T-cell (primary cell): ENCODE data around the gene LDLRAP1. TPM values are rescaled to one million over a fixed set of nuclear protein-coding genes. Genes with fewer than 3 reads are reported as not detected.
"Not testable (repeated sequence)": the region's sequence is repeated elsewhere in the genome, so short reads cannot be mapped to it uniquely, and the experiment has no call there.

Experiments
- ATAC-seq, 4 experiments: fragments of 200-7000 bp in 3 of 4; fragments of 150-1000 bp in 1 of 4; cut with Tn5 transposase; replicated peaks in 1 of 4; 1 replicate in 3 of 4; 2 replicates in 1 of 4; pipeline ENCODE4 v1.10.0; 2021; ENCODE audit warnings: moderate library complexity in 3 of 4, mild to moderate bottlenecking in 2 of 4, moderate number of reproducible peaks in 1 of 4
- CTCF ChIA-PET, 2 donors: fragments of 300-600 bp; sonication (Branson Sonifier 250); formaldehyde crosslinking; loops; one replicate each; lab custom pipeline; 2022; ENCODE audit warnings: antibody characterized with exemption in 2 of 2; lab: Charles Lee
- POLR2A ChIA-PET, 2 donors: fragments of 300-600 bp; sonication (Branson Sonifier 250); formaldehyde crosslinking; loops; one replicate each; lab custom pipeline; 2022; ENCODE audit warnings: antibody characterized with exemption in 2 of 2; lab: Charles Lee
- DNase-seq, 35 experiments: peaks; one replicate each; pipeline versions ENCODE4 v3.0.0 to v3.0.0-alpha.2; 2013 to 2023
- H3K27ac ChIP-seq: one replicate; pipeline ENCODE4 v1.5.1; 2013; ENCODE audit warnings: low read length
- H3K27me3 ChIP-seq, 2 experiments: replicated peaks in 1 of 2; 1 replicate in 1 of 2; 2 replicates in 1 of 2; pipeline versions ENCODE4 v1.6.1 to v1.7.0; 2013; ENCODE audit warnings: low read length in 1 of 2, mixed read lengths in 1 of 2; ENCODE audit not compliant: control insufficient read depth in 2 of 2, insufficient read depth in 2 of 2; ENCODE audit errors: extremely low read depth in 1 of 2
- H3K36me3 ChIP-seq, 2 donors: 1 replicate in 1 of 2; 2 replicates in 1 of 2; pipeline versions ENCODE4 v1.6.1 to v1.7.0; 2013; ENCODE audit warnings: low read length in 1 of 2; ENCODE audit not compliant: control insufficient read depth in 2 of 2, insufficient read depth in 1 of 2; ENCODE audit errors: extremely low read depth in 1 of 2
- H3K4me1 ChIP-seq, 2 experiments: 1 replicate in 1 of 2; 2 replicates in 1 of 2; pipeline versions ENCODE4 v1.6.1 to v1.7.0; 2013; ENCODE audit warnings: low read length in 2 of 2, mixed read lengths in 1 of 2; ENCODE audit not compliant: insufficient read depth in 2 of 2, control insufficient read depth in 1 of 2; ENCODE audit errors: extremely low read depth in 1 of 2
- H3K4me3 ChIP-seq, 2 donors: 1 replicate in 1 of 2; 2 replicates in 1 of 2; pipeline versions ENCODE4 v1.5.1 to v1.7.0; 2013; ENCODE audit warnings: mild to moderate bottlenecking in 2 of 2, low read length in 1 of 2, moderate library complexity in 1 of 2; ENCODE audit not compliant: control insufficient read depth in 1 of 2; ENCODE audit errors: extremely low read depth in 1 of 2
- H3K9me3 ChIP-seq: 2 replicates; pipeline ENCODE4 v1.7.0; 2013
- H3K27ac Mint-ChIP-seq, 2 donors: one replicate each; pipeline ENCODE4 v1.8.0; 2020 to 2021; ENCODE audit warnings: mild to moderate bottlenecking in 2 of 2, mixed read lengths in 2 of 2
- H3K27me3 Mint-ChIP-seq, 2 donors: one replicate each; pipeline ENCODE4 v1.8.0; 2021 to 2022; ENCODE audit warnings: mixed read lengths in 2 of 2
- H3K36me3 Mint-ChIP-seq: one replicate; pipeline ENCODE4 v1.8.0; 2021; ENCODE audit warnings: mixed read lengths
- H3K4me1 Mint-ChIP-seq, 3 donors: one replicate each; pipeline ENCODE4 v1.8.0; 2020 to 2022; ENCODE audit warnings: mixed read lengths in 3 of 3, mild to moderate bottlenecking in 1 of 3
- H3K4me3 Mint-ChIP-seq, 3 donors: one replicate each; pipeline ENCODE4 v1.8.0; 2020 to 2022; ENCODE audit warnings: mild to moderate bottlenecking in 3 of 3, mixed read lengths in 3 of 3, moderate library complexity in 3 of 3
- H3K9me3 Mint-ChIP-seq, 3 donors: one replicate each; pipeline ENCODE4 v1.8.0; 2020 to 2022; ENCODE audit warnings: mixed read lengths in 3 of 3
- WGBS: methylation state at CpG from one replicate; pipeline ENCODE4 v1.1.5; 2013; ENCODE audit warnings: missing lambda C conversion rate; ENCODE audit not compliant: insufficient coverage; 5-methylcytosine and 5-hydroxymethylcytosine counted together
- total RNA-seq, 35 experiments: library from RNA in 6 of 35; stranded (reverse) in 6 of 35; fragments of 120-200 nt in 1 of 35; gene quantifications; one replicate each; pipeline versions ENCODE4 v1.2.1 to v1.2.4 and lab custom pipeline; 2013 to 2026

The LDLRAP1 gene
- total RNA-seq, 5 donors from 2014 or later (not counting 1 experiment from before 2014, with no cell fraction given), result 143 to 298 (median 222) TPM

- CTCF ChIA-PET, result interaction anchor here (0.6 to 3.3 kb wide), 10 partner anchors 11 to 627 kb away, joined by 3 to 17 read pairs (median 3); no protein-coding TSS in a partner anchor
- H3K27me3 Mint-ChIP-seq, result no peaks in the 10 kb centered on the region
- H3K27me3 ChIP-seq, result no peaks in the 10 kb centered on the region
- no peaks in the 10 kb centered on the region for H3K9me3 Mint-ChIP-seq
- H3K4me1 ChIP-seq, result peaks cover 8 to 26% of the 10 kb centered on the region in 2 experiments
- DNase-seq (peak; percentile 55 to 83 (median 73)), ATAC-seq (peak; percentile 94 to 98 (median 96))
- peaks cover 8% of the 10 kb centered on the region for H3K36me3 Mint-ChIP-seq
- 90% methylated on average over 5 of the region's 12 CpGs for WGBS
- H3K4me3 Mint-ChIP-seq, result no peak overlapping the region
- POLR2A ChIA-PET, result no interaction called here
- H3K4me3 ChIP-seq, result no peak overlapping the region
- H3K4me1 Mint-ChIP-seq, result peaks cover 24 to 34% (median 32%) of the 10 kb centered on the region in 3 donors
- H3K27ac Mint-ChIP-seq, result peak overlapping the region; percentile 77 to 80
- peaks cover 6 to 17% of the 10 kb centered on the region in 2 donors for H3K36me3 ChIP-seq
- no peaks in the 10 kb centered on the region for H3K9me3 ChIP-seq
- H3K27ac ChIP-seq, result no peak overlapping the region
Measured at GRCh38 chr1:25503551-25504426, 39.6 kb upstream of the LDLRAP1 start.

DNA sequence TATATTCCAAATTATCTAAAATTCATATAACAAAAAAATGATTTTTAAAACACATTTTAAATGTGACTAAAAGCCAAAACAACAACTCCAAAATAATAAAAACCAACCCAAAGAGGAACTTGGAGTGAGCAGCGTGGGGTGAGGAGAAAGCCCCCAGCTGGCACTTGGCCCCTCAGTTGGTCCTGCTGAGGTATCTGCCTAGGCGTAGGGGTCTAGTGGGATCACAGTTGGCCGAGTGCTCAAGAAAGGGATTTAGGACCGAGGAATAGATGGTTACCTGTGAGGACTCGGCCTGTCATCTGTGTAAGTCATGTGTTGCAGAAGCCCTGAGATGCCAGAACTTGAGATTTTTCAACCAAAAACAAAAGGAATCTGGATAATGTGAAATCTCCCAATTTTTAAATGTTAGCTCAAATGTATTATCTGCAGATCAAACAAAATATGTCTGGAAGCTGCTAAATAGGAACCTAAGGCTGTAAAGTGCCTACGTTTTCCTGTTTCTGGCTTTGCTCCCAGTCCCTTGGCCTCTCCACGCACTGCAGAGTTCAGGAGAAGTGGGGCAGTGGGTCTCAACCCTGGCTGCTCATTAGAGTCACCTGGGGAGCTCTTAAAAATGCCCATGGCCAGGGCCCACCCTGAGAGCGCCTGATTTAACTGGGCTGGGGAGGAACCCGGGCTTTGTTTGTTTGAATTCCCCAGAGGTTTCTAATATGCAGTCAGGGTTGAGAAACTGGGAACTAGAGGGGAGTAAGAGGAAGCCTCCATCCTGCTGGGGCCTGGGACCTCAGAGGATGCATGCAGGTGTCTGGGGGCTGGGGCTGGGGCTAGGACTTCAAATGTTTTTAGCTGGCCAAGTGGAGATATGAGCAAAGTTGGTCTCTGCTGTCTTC, 38.5 kb upstream of the LDLRAP1 start:
- peaks cover 6% of the 10 kb centered on the region for H3K36me3 Mint-ChIP-seq
- no peak for ATAC-seq
- no peaks in the 10 kb centered on the region for H3K9me3 Mint-ChIP-seq
- ChIA-PET CTCF (interaction anchor here (0.6 to 3.3 kb wide), 6 partner anchors 10 to 305 kb away, joined by 3 to 17 read pairs (median 6); no protein-coding TSS in a partner anchor), POLR2A (interaction anchor here in 1 of 2 donors (0.7 kb wide), 1 partner anchor 552 kb away, joined by 3 read pairs; no protein-coding TSS in a partner anchor)
- H3K36me3 ChIP-seq, result peaks cover 6 to 7% of the 10 kb centered on the region in 2 donors
- H3K9me3 ChIP-seq, result no peaks in the 10 kb centered on the region
- H3K27me3 ChIP-seq, result no peaks in the 10 kb centered on the region
- H3K4me1 ChIP-seq, result peaks cover 8 to 26% of the 10 kb centered on the region in 2 experiments
- peak overlapping the region; percentile 89 to 90 for H3K27ac Mint-ChIP-seq
- DNase-seq, result no peak
- H3K27me3 Mint-ChIP-seq, result no peaks in the 10 kb centered on the region
- no peak overlapping the region for H3K4me3 ChIP-seq
- H3K27ac ChIP-seq, result no peak overlapping the region
- WGBS, result 82% methylated on average over 6 of the region's 9 CpGs
- H3K4me1 Mint-ChIP-seq, result peaks cover 24 to 34% (median 32%) of the 10 kb centered on the region in 3 donors
- H3K4me3 Mint-ChIP-seq, result peak overlapping the region in 1 of 3 donors; percentile 76

- Histone ChIP-seq H3K9me3 (no peaks in the 10 kb centered on the region), H3K27me3 (no peaks in the 10 kb centered on the region), H3K4me1 (peaks cover 8 to 26% of the 10 kb centered on the region in 2 experiments), H3K27ac (no peak overlapping the region), H3K36me3 (peaks cover 0 to 4% of the 10 kb centered on the region in 2 donors), H3K4me3 (no peak overlapping the region)
- Mint-ChIP-seq H3K36me3 (no peaks in the 10 kb centered on the region), H3K9me3 (no peaks in the 10 kb centered on the region), H3K4me1 (peaks cover 24 to 34% (median 32%) of the 10 kb centered on the region in 3 donors), H3K27me3 (no peaks in the 10 kb centered on the region), H3K27ac (peak overlapping the region; percentile 89 to 90), H3K4me3 (peak overlapping the region in 1 of 3 donors; percentile 76)
- CTCF ChIA-PET, result interaction anchor here (0.6 to 3.3 kb wide), 4 partner anchors 10 to 304 kb away, joined by 3 to 17 read pairs (median 10); no protein-coding TSS in a partner anchor
- DNase-seq, result no peak
- no peak for ATAC-seq
- POLR2A ChIA-PET, result no interaction called here
- 91% methylated on average over 6 of the region's 14 CpGs for WGBS
Measured at GRCh38 chr1:25505656-25506385, 37.6 kb upstream of the LDLRAP1 start.

DNA sequence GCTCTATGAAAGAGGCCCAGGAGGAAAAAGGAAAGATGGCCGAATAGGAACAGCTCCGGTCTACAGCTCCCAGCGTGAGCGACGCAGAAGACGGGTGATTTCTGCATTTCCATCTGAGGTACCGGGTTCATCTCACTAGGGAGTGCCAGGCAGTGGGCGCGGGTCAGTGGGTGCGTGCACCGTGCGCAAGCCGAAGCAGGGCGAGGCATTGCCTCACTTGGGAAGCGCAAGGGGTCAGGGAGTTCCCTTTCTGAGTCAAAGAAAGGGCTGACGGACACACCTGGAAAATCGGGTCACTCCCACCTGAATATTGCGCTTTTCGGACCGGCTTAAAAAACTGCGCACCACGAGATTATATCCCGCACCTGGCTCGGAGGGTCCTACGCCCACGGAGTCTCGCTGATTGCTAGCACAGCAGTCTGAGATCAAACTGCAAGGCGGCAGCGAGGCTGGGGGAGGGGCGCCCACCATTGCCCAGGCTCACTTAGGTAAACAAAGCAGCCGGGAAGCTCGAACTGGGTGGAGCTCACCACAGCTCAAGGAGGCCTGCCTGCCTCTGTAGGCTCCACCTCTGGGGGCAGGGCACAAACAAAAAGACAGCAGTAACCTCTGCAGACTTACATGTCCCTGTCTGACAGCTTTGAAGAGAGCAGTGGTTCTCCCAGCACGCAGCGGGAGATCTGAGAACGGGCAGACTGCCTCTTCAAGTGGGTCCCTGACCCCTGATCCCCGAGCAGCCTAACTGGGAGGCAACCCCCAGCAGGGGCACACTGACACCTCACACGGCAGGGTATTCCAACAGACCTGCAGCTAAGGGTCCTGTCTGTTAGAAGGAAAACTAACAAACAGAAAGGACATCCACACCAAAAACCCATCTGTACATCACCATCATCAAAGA, 36.6 kb upstream of the LDLRAP1 start:
- H3K9me3 ChIP-seq, H3K4me3 ChIP-seq, POLR2A ChIA-PET, H3K9me3 Mint-ChIP-seq, H3K36me3 ChIP-seq, H3K36me3 Mint-ChIP-seq, ATAC-seq, H3K27ac ChIP-seq, H3K27me3 ChIP-seq, H3K27me3 Mint-ChIP-seq: not testable (repeated sequence)
- Mint-ChIP-seq H3K4me1 (peaks cover 24 to 34% (median 32%) of the 10 kb centered on the region in 3 donors), H3K27ac (peak overlapping the region; percentile 89 to 90), H3K4me3 (peak overlapping the region; percentile 65 to 76 (median 69))
- WGBS, result 62% methylated on average over 16 of the region's 37 CpGs
- peaks cover 8 to 26% of the 10 kb centered on the region in 2 experiments for H3K4me1 ChIP-seq
- DNase-seq, result peak in 32 of 35 experiments; percentile 4 to 80 (median 50)
- CTCF ChIA-PET, result interaction anchor here in 1 of 2 donors (3.3 kb wide), 1 partner anchor 14 kb away, joined by 17 read pairs; no protein-coding TSS in a partner anchor

GRCh38 chr1:25513666-25514065, 29.7 kb upstream of the LDLRAP1 start:
- WGBS, result 96% methylated on average over 3 of the region's 4 CpGs
- ChIA-PET CTCF (no interaction called here), POLR2A (no interaction called here)
- Histone ChIP-seq H3K4me3 (no peak overlapping the region), H3K4me1 (no peaks in the 10 kb centered on the region), H3K9me3 (no peaks in the 10 kb centered on the region), H3K27me3 (peaks cover 0 to 2% of the 10 kb centered on the region in 2 experiments), H3K36me3 (peaks cover 0 to 5% of the 10 kb centered on the region in 2 donors), H3K27ac (no peak overlapping the region)
- Mint-ChIP-seq H3K27me3 (no peaks in the 10 kb centered on the region), H3K36me3 (no peaks in the 10 kb centered on the region), H3K4me1 (no peaks in the 10 kb centered on the region), H3K4me3 (no peak overlapping the region), H3K27ac (no peak overlapping the region), H3K9me3 (no peaks in the 10 kb centered on the region)
- ATAC-seq (no peak), DNase-seq (no peak)
